GM10847 (cell line): Measurements from ENCODE around the gene ITK.

Experiments used
- POLR2A ChIP-seq: IDR thresholded peaks from 2 replicates; pipeline ENCODE4 v1.6.1; 2011; ENCODE audit not compliant: insufficient read length; ENCODE audit errors: extremely low read depth

ITK gene

DNA sequence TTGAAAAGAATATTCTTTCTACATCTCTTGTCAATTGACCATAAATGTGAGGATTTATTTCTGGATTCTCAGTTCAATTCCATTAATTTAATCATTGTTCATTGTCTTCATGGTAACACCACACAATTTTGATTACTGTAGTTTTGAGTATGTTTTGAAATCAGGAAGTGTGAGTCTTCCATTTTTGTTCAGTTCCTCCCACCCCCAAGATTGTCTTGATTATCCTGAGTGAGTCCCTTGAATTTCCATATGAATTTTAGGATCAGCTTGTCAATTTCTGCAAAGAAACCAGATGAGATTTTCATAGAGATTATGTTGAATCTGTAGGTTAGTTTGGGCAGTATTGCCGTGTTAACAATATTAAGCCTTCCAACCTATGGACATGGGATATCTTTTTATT lies 94.8 kb downstream of the ITK start:
- no peak for TF ChIP-seq POLR2A

DNA sequence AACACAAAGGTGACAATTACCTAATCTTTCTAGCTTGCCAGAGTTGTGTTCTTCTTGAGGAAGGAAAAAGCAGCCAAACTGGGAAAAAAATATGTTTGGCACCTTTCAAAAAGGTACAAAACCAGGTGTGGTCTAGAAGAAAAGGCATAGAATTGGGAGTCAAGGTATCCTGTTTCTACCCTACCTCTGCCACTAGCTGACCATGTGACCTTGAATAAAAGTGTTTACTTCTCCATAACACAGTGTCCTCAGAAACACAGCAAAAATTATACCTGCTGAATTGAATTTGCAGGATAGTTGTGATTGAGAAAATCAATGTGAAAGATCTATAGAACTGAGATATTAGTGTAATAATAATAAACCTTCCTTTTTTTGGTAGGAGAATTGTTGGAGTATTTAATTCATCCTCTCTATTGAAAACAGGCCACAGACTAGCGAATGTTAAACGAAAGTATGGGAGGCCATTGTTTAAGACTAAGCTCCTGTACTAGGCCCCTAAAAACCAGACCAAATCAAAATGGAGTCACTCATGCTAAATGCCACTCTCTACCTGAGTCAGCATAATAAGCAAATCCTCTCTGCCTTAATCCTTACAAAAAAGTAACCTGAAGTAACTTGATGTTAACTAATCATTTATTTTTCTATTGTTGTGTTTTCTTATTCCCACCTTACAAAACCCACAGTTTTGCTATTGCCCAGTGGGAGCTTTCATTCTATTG lies 97.8 kb downstream of the ITK start:
- TF ChIP-seq POLR2A: no peak

DNA sequence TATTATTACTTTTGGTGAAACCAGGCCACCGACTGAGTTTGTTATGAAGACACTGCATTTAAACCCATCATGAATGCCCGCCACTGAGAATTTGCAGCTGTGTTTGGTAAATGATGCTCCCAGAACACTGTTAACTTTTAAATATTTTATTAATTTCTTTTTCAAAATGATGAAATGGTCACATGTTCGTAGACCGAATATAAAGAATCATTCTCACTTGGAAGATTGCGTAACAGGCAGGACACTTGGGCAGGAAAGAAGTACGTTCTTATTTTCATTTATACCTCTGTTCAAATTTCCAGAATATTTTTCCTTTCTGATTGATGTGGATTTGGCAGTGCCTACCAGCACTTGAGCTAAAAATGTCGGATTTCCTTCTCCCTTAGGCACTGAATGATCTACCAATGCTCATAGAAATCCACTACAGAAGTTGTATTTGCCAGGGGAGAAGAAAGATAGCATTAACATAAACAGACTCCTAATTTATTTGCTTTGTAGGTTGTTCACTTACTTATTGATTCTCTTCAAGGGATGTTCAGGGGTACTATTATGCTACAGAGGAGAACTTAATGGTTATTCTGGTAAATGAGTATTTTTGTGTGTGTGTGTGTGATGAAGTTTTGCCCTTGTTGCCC lies 99.1 kb downstream of the ITK start:
- TF ChIP-seq POLR2A: no peak

DNA sequence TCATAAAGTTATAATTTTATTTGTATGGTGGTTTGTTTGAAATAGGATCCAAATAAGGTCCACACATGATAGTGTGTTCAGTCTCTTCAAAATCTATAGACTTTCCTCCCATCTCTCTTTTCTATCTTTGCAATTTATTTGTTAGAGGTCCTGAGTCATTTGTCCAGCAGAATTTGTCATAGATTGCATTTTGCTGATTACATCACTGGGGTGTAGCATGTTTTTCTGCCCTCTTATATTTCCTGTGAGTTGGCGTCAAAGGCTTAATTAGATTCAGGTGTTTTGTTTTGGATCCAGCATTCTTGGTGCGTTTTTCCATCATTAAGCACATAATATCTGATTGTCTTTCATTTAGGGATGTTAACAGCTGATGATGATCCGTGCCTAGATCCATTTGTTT lies 100.3 kb downstream of the ITK start:
- no peak for TF ChIP-seq POLR2A

DNA sequence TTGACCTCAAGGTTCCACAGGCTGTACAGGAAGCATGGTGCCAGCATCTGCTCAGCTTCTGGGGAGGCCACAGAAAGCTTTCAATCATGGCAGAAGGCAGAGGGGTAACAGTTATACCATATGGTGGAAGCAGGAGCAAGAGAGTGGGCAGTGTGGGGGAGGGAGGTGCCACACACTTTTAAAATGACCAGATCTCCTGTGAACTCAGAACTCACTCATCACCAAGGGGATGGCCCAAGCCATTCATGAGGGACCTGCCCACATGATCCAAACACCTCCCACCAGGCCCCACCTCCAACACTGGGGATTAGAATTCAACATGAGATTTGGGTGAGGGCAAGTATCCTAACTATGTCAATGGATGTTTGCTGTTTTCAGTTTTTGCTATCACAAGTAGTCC lies 101.5 kb downstream of the ITK start:
- no peak for TF ChIP-seq POLR2A

DNA sequence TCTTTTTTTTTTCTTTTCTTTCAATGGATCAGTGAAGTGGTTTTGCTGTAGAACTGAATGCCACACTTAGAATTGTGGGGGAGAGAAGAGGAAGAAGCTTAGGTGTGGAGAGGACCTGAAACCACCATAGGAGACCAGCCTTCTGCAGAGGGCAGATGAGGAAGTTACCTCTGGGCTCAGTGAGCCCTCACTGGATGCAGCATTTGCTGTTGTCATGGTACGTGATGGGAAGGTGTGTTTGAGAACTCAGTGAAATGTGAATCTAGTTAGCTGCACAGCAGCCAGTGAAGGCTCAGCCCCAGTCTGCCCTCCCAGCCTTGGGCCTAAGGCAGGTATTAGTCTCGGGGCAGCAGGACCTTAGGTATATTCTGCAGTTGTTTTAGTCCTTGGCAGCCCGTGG lies 102.8 kb downstream of the ITK start:
- no peak for TF ChIP-seq POLR2A

DNA sequence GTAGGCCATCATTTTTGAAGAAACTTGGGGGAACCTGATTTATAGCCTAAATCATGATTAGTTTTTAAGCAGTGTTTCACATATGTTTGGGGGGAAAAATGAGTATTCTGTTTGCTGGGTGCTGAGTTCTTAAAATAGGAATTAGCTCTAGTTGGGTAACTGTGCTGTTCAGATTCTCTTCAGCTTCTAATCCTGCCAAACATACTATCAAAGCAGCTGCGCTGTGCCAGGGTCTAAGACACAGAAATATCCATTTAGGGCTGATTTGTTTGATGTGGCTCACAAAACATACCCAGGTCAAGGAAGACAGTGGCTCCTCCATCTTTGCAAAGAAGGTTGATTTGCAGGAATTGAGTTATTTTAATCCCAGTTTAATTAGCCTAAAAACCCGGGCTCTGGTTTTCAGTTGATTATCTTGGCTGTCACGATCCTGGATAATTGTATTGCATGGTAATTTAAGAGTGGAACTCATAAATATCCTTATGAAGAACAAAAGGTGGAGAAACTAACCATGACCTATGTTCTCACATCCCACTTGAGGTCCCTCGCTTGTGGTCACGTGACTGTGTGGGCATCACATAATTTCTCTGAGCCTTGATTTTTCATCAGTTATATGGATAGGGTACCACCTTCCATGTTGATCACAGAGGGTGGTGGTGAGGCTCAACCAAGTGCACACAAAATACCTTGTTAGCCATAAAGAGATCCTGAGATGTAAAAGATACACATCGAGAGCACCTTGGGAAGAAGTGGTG lies 104.0 kb downstream of the ITK start:
- TF ChIP-seq POLR2A: no peak

DNA sequence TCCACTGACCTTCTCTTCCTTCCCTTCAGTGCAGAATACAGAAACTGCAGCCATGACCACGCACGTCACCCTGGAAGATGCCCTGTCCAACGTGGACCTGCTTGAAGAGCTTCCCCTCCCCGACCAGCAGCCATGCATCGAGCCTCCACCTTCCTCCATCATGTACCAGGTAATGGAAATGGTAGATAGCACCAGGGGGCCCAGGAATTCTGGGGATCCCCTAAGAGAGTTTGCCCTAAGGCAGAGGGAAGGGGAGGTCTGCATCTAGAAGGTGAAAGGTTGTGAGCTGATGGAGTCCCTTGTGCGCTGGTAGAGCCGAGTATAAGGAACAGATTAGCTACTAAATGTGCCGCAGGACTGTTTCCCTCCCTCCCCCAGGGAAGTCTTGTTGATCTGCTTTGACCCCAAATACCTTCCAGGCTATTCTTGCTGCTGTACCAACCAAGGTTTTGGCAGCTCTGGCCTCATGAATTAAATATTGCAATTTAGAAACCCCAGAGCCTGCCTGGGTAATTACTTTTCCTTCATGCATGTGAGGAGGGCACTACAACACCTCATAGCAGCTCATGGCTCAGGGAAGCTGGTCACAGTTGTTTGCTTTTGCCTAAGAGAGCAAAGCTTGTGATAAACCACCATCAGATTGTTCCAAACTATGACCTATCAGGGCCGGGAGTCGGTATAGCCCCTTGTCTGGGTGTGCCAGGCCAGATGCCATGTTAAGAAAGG lies 104.8 kb downstream of the ITK start:
- TF ChIP-seq POLR2A: no peak

DNA sequence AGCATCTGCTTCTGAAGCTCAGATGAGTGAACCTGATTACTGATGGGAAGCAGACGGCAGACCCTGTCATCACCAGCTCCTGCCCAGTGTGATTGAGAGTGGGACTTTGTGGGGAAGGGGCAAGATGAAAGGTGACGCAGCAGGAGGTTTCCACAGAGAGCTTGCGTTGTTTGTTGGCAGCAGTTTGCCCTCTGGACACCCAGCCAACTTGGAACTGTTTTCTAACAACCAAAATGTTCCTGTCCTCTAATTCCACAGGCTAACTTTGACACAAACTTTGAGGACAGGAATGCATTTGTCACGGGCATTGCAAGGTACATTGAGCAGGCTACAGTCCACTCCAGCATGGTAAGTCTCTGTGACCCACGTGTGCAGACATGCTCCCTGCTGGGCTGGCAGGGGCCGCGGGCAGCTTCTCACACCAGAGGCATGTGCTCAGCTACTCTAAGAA lies 106.1 kb downstream of the ITK start:
- no peak for TF ChIP-seq POLR2A

DNA sequence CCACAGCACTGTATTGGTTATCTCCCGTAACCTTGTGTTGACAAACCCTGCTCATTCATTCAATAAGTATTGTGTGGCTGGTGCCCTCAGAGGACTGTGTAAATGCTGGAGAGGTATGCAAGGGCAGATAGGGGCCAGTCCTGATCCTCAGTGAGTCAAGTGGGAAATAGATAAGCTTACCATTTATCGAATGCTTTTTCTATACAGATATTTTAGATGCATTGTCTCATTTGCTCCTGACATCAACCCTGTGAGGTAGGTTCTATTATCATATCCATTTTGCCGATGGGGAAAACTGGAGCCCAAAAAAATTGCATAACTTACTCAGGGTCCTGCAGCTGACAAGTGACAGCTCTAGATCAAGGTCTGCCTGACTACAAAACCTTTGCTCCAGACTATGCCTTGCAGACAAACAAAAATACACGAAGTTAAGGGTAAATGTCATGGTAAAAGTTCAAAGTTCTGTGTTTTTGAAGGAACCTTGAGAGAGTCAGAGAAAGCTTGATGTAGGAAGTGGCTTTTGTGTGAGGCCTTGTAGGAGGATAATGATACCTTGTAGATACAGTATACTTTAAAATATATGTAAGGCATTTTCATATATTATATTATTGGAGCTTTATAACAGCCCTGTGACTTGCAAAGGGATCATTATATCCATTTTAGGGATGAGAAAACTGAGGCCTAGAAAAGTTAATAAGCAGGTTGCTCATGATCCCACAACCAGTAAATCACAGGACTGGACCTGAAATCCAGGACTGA lies 107.9 kb downstream of the ITK start:
- TF ChIP-seq POLR2A: no peak

DNA sequence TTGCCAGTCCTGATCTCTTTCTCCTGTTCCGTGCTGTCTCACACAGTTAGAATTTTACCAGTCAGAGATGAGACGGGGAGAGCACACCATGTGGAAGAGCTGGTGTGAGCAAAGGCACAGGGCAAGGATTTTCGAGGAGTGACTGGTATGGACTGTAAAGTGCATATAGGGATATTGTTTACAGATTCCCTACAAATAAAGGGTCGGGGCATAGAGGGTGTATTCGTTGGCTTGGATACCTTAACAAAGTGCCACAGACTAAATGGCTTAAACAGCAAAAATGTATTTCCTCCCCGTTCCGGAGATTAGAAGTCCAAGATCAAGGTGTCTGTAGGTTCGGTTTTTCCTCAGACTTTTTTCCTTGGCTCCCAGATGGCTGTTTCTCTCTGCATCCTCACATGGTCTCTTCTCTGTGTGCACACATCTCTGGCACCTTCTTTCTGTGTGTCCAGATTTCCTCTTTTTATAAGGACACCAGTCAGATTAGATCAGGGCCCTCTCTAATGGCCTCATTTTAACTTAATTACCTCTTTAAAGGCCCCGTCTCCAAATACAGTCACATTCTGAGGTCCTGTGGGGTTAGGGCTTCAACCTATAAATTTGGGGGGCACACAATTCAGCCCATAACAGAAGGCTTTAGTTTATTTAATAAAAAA lies 108.7 kb downstream of the ITK start:
- no peak for TF ChIP-seq POLR2A

DNA sequence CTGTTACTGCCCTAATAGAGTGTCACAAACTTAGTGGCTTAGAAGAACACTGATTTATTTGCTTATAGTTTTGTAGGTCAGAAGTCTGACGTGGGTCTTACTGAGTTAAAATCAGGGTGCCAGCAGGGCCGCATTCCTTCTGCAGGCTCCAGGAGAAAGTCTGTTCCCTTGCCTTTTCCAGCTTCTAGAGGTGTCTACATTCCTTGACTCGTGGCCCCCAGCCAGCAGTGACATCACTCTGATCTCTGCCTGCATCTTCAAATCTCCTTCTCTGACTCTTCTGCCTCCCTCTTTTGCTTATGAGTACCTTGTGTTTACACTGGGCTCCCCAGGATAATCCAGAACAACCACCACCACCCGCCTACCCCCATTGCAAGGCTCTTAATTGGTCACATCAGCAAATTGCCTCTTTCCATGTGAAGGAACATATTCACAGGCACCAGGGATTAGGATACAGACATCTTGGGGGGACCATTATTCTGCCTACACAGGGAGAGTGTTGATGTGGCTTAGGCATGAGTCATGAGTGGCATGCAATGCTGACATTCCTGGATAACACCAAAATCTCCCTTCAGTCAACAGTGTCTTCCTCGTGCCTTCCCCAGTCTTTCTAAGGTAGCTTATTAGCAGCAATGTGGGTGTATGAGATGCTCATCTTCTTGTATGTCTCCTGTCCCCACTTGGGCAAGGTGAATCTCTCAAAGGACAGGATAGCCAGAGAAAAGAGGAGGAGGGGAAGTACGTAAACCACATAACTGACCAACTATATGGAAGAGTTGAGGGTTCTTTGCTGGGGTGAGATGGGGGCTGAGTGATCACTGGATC lies 109.7 kb downstream of the ITK start:
- TF ChIP-seq POLR2A: no peak

DNA sequence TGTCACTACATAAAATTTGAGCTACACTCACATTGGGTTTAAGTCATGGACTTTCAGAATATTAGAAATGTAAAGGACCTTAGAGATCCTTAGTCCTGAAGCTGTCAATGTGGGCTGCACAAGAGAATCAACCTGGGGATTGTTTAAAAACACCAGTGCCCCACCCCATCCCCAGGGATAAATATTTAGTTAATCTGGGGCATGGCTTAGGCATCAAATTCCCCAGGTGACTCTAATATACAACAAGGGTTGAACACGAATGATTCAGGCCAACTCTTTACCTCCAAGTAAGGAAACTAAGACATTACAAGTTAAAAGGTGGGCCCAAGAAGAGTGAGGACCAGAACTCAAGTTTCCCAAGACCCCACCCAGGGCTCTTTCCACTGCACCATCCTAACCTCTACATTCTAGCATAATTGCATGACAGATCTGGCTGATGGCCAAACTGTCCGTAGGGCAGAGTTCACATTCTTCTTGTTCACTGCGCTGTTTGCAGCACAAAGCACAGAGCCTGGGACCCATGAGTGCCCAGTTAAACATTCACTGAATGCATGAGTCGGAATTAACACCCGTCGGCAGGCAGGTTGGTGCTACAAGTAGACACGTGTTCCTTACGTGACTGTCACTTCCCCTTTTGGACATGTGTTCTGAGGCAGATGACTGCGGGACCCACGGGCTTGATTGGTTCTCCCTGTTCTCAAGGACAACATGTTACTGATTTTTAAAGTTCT lies 110.5 kb downstream of the ITK start:
- no peak for TF ChIP-seq POLR2A
